OCI-LY1 (cell line): ENCODE measurements around the gene CATSPERZ.

Experiments
- H2AFZ ChIP-seq: fragments of 200-600 bp; sonication (generic), shearing (Covaris generic); 2 replicates; pipeline ENCODE4 v1.6.0; 2014; ENCODE audit warnings: antibody characterized with exemption, mild to moderate bottlenecking, low read length
- H3F3A ChIP-seq: fragments of 200-600 bp; sonication (generic), shearing (Covaris generic); 2 replicates; pipeline ENCODE4 v1.6.0; 2014; ENCODE audit warnings: mild to moderate bottlenecking, antibody characterized with exemption, low read length, moderate library complexity; ENCODE audit not compliant: insufficient read depth
- H3K27ac ChIP-seq: fragments of 200-600 bp; sonication (generic); 2 replicates; pipeline ENCODE4 v1.5.1; 2014; ENCODE audit warnings: low read length, mixed run types, mild to moderate bottlenecking, low read depth; ENCODE audit not compliant: poor library complexity, severe bottlenecking
- H3K27me3 ChIP-seq: fragments of 200-600 bp; sonication (generic); 2 replicates; pipeline ENCODE4 v1.6.0; 2014; ENCODE audit warnings: antibody characterized with exemption, mild to moderate bottlenecking, low read length, moderate library complexity; ENCODE audit not compliant: insufficient read depth
- H3K36me3 ChIP-seq: fragments of 200-600 bp; sonication (generic); 2 replicates; pipeline ENCODE4 v1.6.1; 2014; ENCODE audit warnings: mild to moderate bottlenecking, antibody characterized with exemption, low read length, moderate library complexity, mixed read lengths; ENCODE audit not compliant: insufficient read depth
- H3K4me1 ChIP-seq: fragments of 200-600 bp; sonication (generic); 2 replicates; pipeline ENCODE4 v1.5.1; 2014; ENCODE audit warnings: mild to moderate bottlenecking, low read length, moderate library complexity; ENCODE audit not compliant: insufficient read depth, severe bottlenecking
- H3K4me2 ChIP-seq: fragments of 200-600 bp; sonication (generic), shearing (Covaris generic); 2 replicates; pipeline ENCODE4 v1.6.1; 2014; ENCODE audit warnings: low read length
- H3K4me3 ChIP-seq: fragments of 200-600 bp; sonication (generic); 2 replicates; pipeline ENCODE4 v1.5.1; 2014; ENCODE audit warnings: low read length, low read depth, mild to moderate bottlenecking, mixed read lengths; ENCODE audit not compliant: poor library complexity, severe bottlenecking
- H3K79me2 ChIP-seq: fragments of 200-600 bp; shearing (Covaris generic); 2 replicates; pipeline ENCODE4 v1.6.1; 2016; ENCODE audit warnings: mixed run types, low read length, mixed read lengths; ENCODE audit not compliant: insufficient read depth
- H3K9ac ChIP-seq: fragments of 200-600 bp; sonication (generic), shearing (Covaris generic); 2 replicates; pipeline ENCODE4 v1.6.1; 2014; ENCODE audit warnings: mild to moderate bottlenecking, low read length, mixed read lengths
- H3K9me2 ChIP-seq: fragments of 200-600 bp; sonication (generic), shearing (Covaris generic); 2 replicates; pipeline ENCODE4 v1.6.1; 2014; ENCODE audit warnings: low read depth, mild to moderate bottlenecking, low read length, mixed read lengths
- H3K9me3 ChIP-seq: fragments of 200-600 bp; shearing (Covaris generic); 2 replicates; pipeline ENCODE4 v1.6.1; 2014; ENCODE audit warnings: low read length, mixed read lengths
- H4K20me1 ChIP-seq: fragments of 200-600 bp; sonication (generic), shearing (Covaris generic); 2 replicates; pipeline ENCODE4 v1.6.0; 2016; ENCODE audit warnings: mild to moderate bottlenecking, low read length; ENCODE audit not compliant: insufficient read depth
- CTCF ChIP-seq: fragments of 200-600 bp; sonication (generic), shearing (Covaris generic); IDR thresholded peaks from 2 replicates; pipeline ENCODE4 v1.5.1; 2017; ENCODE audit warnings: mild to moderate bottlenecking, antibody characterized with exemption, low read length, moderate library complexity, mixed read lengths
- EZH2 ChIP-seq: fragments of 200-600 bp; sonication (generic), shearing (Covaris generic); IDR thresholded peaks from 2 replicates; pipeline ENCODE4 v1.8.0; 2017; ENCODE audit warnings: borderline replicate concordance, mixed run types, mild to moderate bottlenecking, antibody characterized with exemption, low read length, moderate library complexity, mixed read lengths

The CATSPERZ gene

GRCh38 chr11:64253043-64253442 lies 47.1 kb upstream of the CATSPERZ start:
- Histone ChIP-seq H3K9me2 (no peaks in the 10 kb centered on the region), H3K4me2 (peak overlapping the region; percentile 91; the same call in 1 of the 2 replicates), H3K27ac (no peak overlapping the region), H3F3A (no peaks in the 10 kb centered on the region), H4K20me1 (no peaks in the 10 kb centered on the region), H3K9me3 (no peaks in the 10 kb centered on the region), H3K36me3 (peaks cover 7% of the 10 kb centered on the region; the same call in 1 of the 2 replicates), H3K4me3 (no peak overlapping the region), H3K79me2 (no peaks in the 10 kb centered on the region), H2AFZ (no peak overlapping the region), H3K9ac (no peak overlapping the region), H3K27me3 (no peaks in the 10 kb centered on the region), H3K4me1 (peaks cover 25% of the 10 kb centered on the region)
- no peak for TF ChIP-seq EZH2

- Histone ChIP-seq H4K20me1 (no peaks in the 10 kb centered on the region), H2AFZ (no peak overlapping the region), H3K36me3 (peaks cover 12% of the 10 kb centered on the region; the same call in 1 of the 2 replicates), H3F3A (no peaks in the 10 kb centered on the region), H3K4me3 (no peak overlapping the region), H3K4me2 (no peak overlapping the region), H3K79me2 (no peaks in the 10 kb centered on the region), H3K9ac (no peak overlapping the region), H3K27ac (no peak overlapping the region), H3K9me3 (no peaks in the 10 kb centered on the region), H3K4me1 (peaks cover 22% of the 10 kb centered on the region), H3K9me2 (no peaks in the 10 kb centered on the region), H3K27me3 (no peaks in the 10 kb centered on the region)
- TF ChIP-seq CTCF (no peak), EZH2 (no peak)
These were observed 46.7 kb upstream of the CATSPERZ start for GRCh38 chr11:64253481-64253880.

- Histone ChIP-seq H3K27me3 (no peaks in the 10 kb centered on the region), H3K79me2 (no peaks in the 10 kb centered on the region), H3K36me3 (peaks cover 20% of the 10 kb centered on the region; the same call in 1 of the 2 replicates), H3K4me3 (no peak overlapping the region), H2AFZ (no peak overlapping the region), H3K27ac (no peak overlapping the region), H3K9me3 (no peaks in the 10 kb centered on the region), H3K9me2 (no peaks in the 10 kb centered on the region), H4K20me1 (no peaks in the 10 kb centered on the region), H3K9ac (no peak overlapping the region), H3K4me2 (no peak overlapping the region), H3F3A (no peaks in the 10 kb centered on the region), H3K4me1 (peaks cover 22% of the 10 kb centered on the region)
- TF ChIP-seq EZH2 (no peak), CTCF (no peak)
These were observed 45.8 kb upstream of the CATSPERZ start for GRCh38 chr11:64254326-64254725.
